PC-9 (cell line): ENCODE results near the gene PCSK7. TPM values are rescaled to one million over a fixed set of nuclear protein-coding genes. Genes with fewer than 3 reads are reported as not detected.

Source experiments
- BruUV-seq: library from RNA; stranded (reverse); fragments of 400-500 nt; replicated peaks from 2 replicates; lab custom pipeline; 2021; lab: Mats Ljungman, UMichigan
- CTCF ChIA-PET: fragments of 300-600 bp; sonication (Branson Sonifier 250); formaldehyde crosslinking; loops from one replicate; lab custom pipeline; 2022; ENCODE audit warnings: antibody characterized with exemption; lab: Charles Lee
- POLR2A ChIA-PET: fragments of 300-600 bp; sonication (Branson Sonifier 250); formaldehyde crosslinking; loops from one replicate; lab custom pipeline; 2022; ENCODE audit warnings: antibody characterized with exemption; ENCODE audit not compliant: unreplicated experiment; lab: Charles Lee
- DNase-seq, 2 experiments: peaks; one replicate each; pipeline versions ENCODE4 v3.0.0 to v3.0.0-alpha.2; 2015 to 2022; ENCODE audit warnings: mixed read lengths in 1 of 2
- H2AFZ ChIP-seq: fragments of 200-600 bp; sonication (generic); 2 replicates; pipeline ENCODE4 v1.8.1; 2017; ENCODE audit warnings: antibody characterized with exemption
- H3F3A ChIP-seq: fragments of 200-600 bp; sonication (generic); 2 replicates; pipeline ENCODE4 v1.8.1; 2017; ENCODE audit warnings: antibody characterized with exemption, mild to moderate bottlenecking, low read depth; ENCODE audit not compliant: insufficient read depth
- H3K27ac ChIP-seq: fragments of 200-600 bp; sonication (generic); 2 replicates; pipeline ENCODE4 v1.6.1; 2016; ENCODE audit warnings: mixed run types
- H3K27me3 ChIP-seq: fragments of 200-600 bp; sonication (generic); 2 replicates; pipeline ENCODE4 v1.6.1; 2016; ENCODE audit warnings: low read depth, mixed run types; ENCODE audit not compliant: insufficient read depth
- H3K36me3 ChIP-seq: fragments of 200-600 bp; sonication (generic); 2 replicates; pipeline ENCODE4 v1.6.1; 2016; ENCODE audit warnings: low read depth, mixed run types
- H3K4me1 ChIP-seq: fragments of 200-600 bp; sonication (generic); replicated peaks from 2 replicates; pipeline ENCODE4 v1.6.1; 2016; ENCODE audit warnings: mixed run types; ENCODE audit not compliant: insufficient read depth
- H3K4me2 ChIP-seq: fragments of 200-600 bp; sonication (generic); 2 replicates; pipeline ENCODE4 v1.6.1; 2017; ENCODE audit warnings: mixed run types
- H3K4me3 ChIP-seq: fragments of 200-600 bp; sonication (generic); 2 replicates; pipeline ENCODE4 v1.6.1; 2016; ENCODE audit warnings: mixed run types
- H3K79me2 ChIP-seq: fragments of 200-600 bp; sonication (generic); 2 replicates; pipeline ENCODE4 v1.6.1; 2017; ENCODE audit warnings: low read depth, mixed run types
- H3K9me2 ChIP-seq: fragments of 200-600 bp; sonication (generic); 2 replicates; pipeline ENCODE4 v1.8.1; 2017; ENCODE audit warnings: mild to moderate bottlenecking; ENCODE audit not compliant: insufficient read depth
- H3K9me3 ChIP-seq: fragments of 200-600 bp; sonication (generic); 2 replicates; pipeline ENCODE4 v1.8.1; 2016; ENCODE audit warnings: low read depth; ENCODE audit not compliant: insufficient read depth
- H4K20me1 ChIP-seq: fragments of 200-600 bp; sonication (generic); 2 replicates; pipeline ENCODE4 v1.8.1; 2017; ENCODE audit not compliant: insufficient read depth
- EZH2 ChIP-seq: fragments of 200-600 bp; sonication (generic); IDR thresholded peaks from 2 replicates; pipeline ENCODE4 v1.8.0; 2017; ENCODE audit warnings: antibody characterized with exemption, low read depth
- intact Hi-C: fragments of 100-400 bp; cut with micrococcal nuclease; formaldehyde crosslinking; loops from one replicate; pipeline ENCODE4 v1.10.0; 2022; ENCODE audit not compliant: unreplicated experiment
- total RNA-seq: library from RNA; stranded (reverse); gene quantifications from 2 replicates; pipeline ENCODE4 v1.2.3, GENCODE V29; 2021
- TF ChIP-seq, protein P1 (sequence below): fragments of 200-600 bp; sonication (generic); conservative IDR thresholded peaks from 2 replicates; pipeline ENCODE4 v1.6.1; 2017; ENCODE audit warnings: mixed run types, antibody characterized with exemption, mild to moderate bottlenecking, moderate library complexity

PCSK7 gene
- total RNA-seq, 1 experiment from 2014 or later, result 41.6 TPM

GRCh38 chr11:117221775-117222517 lies 9.9 kb downstream of the PCSK7 start:
- Histone ChIP-seq H2AFZ (no peak overlapping the region), H3K4me2 (peak overlapping the region; percentile 26)
- intact Hi-C loops, result loop anchor here (2.0 kb wide), 1 partner anchor 43 kb away; the partner anchor contains the start of gene SIDT2

GRCh38 chr11:117220999-117221774 lies 10.7 kb downstream of the PCSK7 start:
- Histone ChIP-seq H3F3A (peaks cover 10% of the 10 kb centered on the region; the same call in 1 of the 2 replicates), H2AFZ (no peak overlapping the region), H3K36me3 (peaks cover 19% of the 10 kb centered on the region), H3K4me3 (no peak overlapping the region), H3K9me2 (no peaks in the 10 kb centered on the region), H3K27me3 (no peaks in the 10 kb centered on the region), H3K9me3 (no peaks in the 10 kb centered on the region), H3K27ac (no peak overlapping the region), H3K79me2 (no peaks in the 10 kb centered on the region), H3K4me1 (peaks cover 14% of the 10 kb centered on the region), H3K4me2 (peak overlapping the region; percentile 26), H4K20me1 (peaks cover 3% of the 10 kb centered on the region; the same call in 1 of the 2 replicates)
- intact Hi-C loops, result loop anchor here (2.0 kb wide), 1 partner anchor 42 kb away; the partner anchor contains the start of gene SIDT2
- CTCF ChIA-PET, result interaction anchor here (0.6 to 1.9 kb wide), 3 partner anchors 10 to 75 kb away, joined by 5 to 8 read pairs (median 5); partner anchors contain the start of genes PCSK7 and SIDT2
- TF ChIP-seq, protein P1, sequence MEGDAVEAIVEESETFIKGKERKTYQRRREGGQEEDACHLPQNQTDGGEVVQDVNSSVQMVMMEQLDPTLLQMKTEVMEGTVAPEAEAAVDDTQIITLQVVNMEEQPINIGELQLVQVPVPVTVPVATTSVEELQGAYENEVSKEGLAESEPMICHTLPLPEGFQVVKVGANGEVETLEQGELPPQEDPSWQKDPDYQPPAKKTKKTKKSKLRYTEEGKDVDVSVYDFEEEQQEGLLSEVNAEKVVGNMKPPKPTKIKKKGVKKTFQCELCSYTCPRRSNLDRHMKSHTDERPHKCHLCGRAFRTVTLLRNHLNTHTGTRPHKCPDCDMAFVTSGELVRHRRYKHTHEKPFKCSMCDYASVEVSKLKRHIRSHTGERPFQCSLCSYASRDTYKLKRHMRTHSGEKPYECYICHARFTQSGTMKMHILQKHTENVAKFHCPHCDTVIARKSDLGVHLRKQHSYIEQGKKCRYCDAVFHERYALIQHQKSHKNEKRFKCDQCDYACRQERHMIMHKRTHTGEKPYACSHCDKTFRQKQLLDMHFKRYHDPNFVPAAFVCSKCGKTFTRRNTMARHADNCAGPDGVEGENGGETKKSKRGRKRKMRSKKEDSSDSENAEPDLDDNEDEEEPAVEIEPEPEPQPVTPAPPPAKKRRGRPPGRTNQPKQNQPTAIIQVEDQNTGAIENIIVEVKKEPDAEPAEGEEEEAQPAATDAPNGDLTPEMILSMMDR, result no peak
- TF ChIP-seq EZH2, result no peak
- no peak for DNase-seq
- POLR2A ChIA-PET, result interaction anchor here (0.5 to 0.6 kb wide), 2 partner anchors 106 to 528 kb away, joined by 4 to 5 read pairs; partner anchors contain the start of gene CEP164
- TSS peak; percentile 29 for BruUV-seq

More at GRCh38 chr11:117221775-117222517, 9.9 kb downstream of the PCSK7 start:
- Histone ChIP-seq H3K4me1 (peaks cover 14% of the 10 kb centered on the region), H3K79me2 (no peaks in the 10 kb centered on the region), H3K9me3 (no peaks in the 10 kb centered on the region), H3F3A (peaks cover 10% of the 10 kb centered on the region; the same call in 1 of the 2 replicates), H3K27ac (no peak overlapping the region), H3K36me3 (peaks cover 19% of the 10 kb centered on the region), H4K20me1 (peaks cover 3% of the 10 kb centered on the region; the same call in 1 of the 2 replicates), H3K27me3 (no peaks in the 10 kb centered on the region), H3K4me3 (no peak overlapping the region), H3K9me2 (no peaks in the 10 kb centered on the region)
- CTCF ChIA-PET, result interaction anchor here (0.6 to 1.9 kb wide), 5 partner anchors 9 to 226 kb away, joined by 3 to 8 read pairs (median 5); partner anchors contain the start of genes PCSK7 and SIDT2
- DNase-seq, result peak; percentile 40 to 73
- POLR2A ChIA-PET, result interaction anchor here (0.5 to 0.6 kb wide), 5 partner anchors 44 to 529 kb away, joined by 4 to 6 read pairs (median 4); partner anchors contain the start of genes CEP164, PAFAH1B2 and SIDT2
- TF ChIP-seq, protein P1, result no peak
- TF ChIP-seq EZH2, result no peak
- no TSS peak for BruUV-seq

DNA sequence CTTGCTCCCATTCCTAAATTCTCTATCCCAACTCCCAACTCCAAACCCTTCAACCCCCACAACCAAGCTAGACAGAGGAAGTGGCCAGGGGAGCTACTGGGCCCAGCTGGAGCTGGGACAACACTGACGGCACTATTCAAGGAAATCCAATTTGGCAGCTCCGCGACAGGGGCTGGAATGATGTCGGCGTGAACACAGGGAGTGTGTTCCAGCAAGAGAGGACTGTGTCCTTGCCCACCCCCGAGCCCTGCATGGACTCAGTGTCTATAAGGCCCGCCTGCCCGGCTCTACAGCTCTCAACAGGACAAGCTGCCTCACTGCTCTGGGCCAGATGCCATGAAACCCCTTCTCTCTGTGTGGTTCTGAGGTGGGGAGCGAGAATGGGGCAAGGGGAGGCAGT lies 11.3 kb downstream of the PCSK7 start:
- intact Hi-C loops, result loop anchor here (2.0 kb wide), 1 partner anchor 42 kb away; the partner anchor contains the start of gene SIDT2

More for the DNA sequence above, 11.3 kb downstream of the PCSK7 start:
- H3K4me3 ChIP-seq, result no peak overlapping the region
- H4K20me1 ChIP-seq, result peaks cover 3% of the 10 kb centered on the region; the same call in 1 of the 2 replicates
- H3K9me2 ChIP-seq, result no peaks in the 10 kb centered on the region
- H3K4me1 ChIP-seq, result peaks cover 14% of the 10 kb centered on the region
- no peak overlapping the region for H3K27ac ChIP-seq
- no peak for DNase-seq
- peaks cover 10% of the 10 kb centered on the region; the same call in 1 of the 2 replicates for H3F3A ChIP-seq
- no TSS peak for BruUV-seq
- ChIA-PET CTCF (interaction anchor here (0.6 kb wide), 2 partner anchors 127 to 631 kb away, joined by 3 to 8 read pairs; no protein-coding TSS in a partner anchor), POLR2A (no interaction called here)
- no peaks in the 10 kb centered on the region for H3K79me2 ChIP-seq
- H3K27me3 ChIP-seq, result no peaks in the 10 kb centered on the region
- H3K4me2 ChIP-seq, result no peak overlapping the region
- no peaks in the 10 kb centered on the region for H3K9me3 ChIP-seq
- no peak overlapping the region for H2AFZ ChIP-seq
- H3K36me3 ChIP-seq, result peaks cover 19% of the 10 kb centered on the region
- TF ChIP-seq, protein P1, result no peak
- TF ChIP-seq EZH2, result no peak
